Activated T-cell treated with anti-CD3 and anti-CD28 coated beads, Interleukin-2, amount 50 U/mL, for 24 hours (primary cell): ENCODE results near the gene SEC14L3.
A peak's percentile ranks its signal among the peaks of the same experiment; 100 is the strongest.

ENCODE experiments used
- DNase-seq: peaks from one replicate; pipeline ENCODE4 v3.0.0-alpha.2; 2020
- H3K27ac Mint-ChIP-seq: 2 replicates; pipeline ENCODE4 v1.8.0; 2020; ENCODE audit warnings: mild to moderate bottlenecking, mixed read lengths
- H3K27me3 Mint-ChIP-seq: 2 replicates; pipeline ENCODE4 v1.8.0; 2020; ENCODE audit warnings: mixed read lengths
- H3K36me3 Mint-ChIP-seq: 2 replicates; pipeline ENCODE4 v1.8.0; 2020; ENCODE audit warnings: low read depth, mixed read lengths
- H3K4me1 Mint-ChIP-seq: 2 replicates; pipeline ENCODE4 v1.8.0; 2020; ENCODE audit warnings: low read depth, mixed read lengths
- H3K4me3 Mint-ChIP-seq: 2 replicates; pipeline ENCODE4 v1.8.0; 2020; ENCODE audit warnings: mild to moderate bottlenecking, moderate library complexity, mixed read lengths
- H3K9me3 Mint-ChIP-seq: 2 replicates; pipeline ENCODE4 v1.8.0; 2020; ENCODE audit warnings: mixed read lengths

Gene SEC14L3

GRCh38 chr22:30497466-30498150 is 25.8 kb upstream of the SEC14L3 start:
- Mint-ChIP-seq H3K27ac (no peak overlapping the region), H3K27me3 (peaks cover 6% of the 10 kb centered on the region), H3K36me3 (no peaks in the 10 kb centered on the region), H3K4me3 (no peak overlapping the region), H3K9me3 (no peaks in the 10 kb centered on the region), H3K4me1 (no peaks in the 10 kb centered on the region)
- DNase-seq, result no peak

- DNase-seq, result no peak
- Mint-ChIP-seq H3K27me3 (peaks cover 9% of the 10 kb centered on the region), H3K4me1 (no peaks in the 10 kb centered on the region), H3K27ac (no peak overlapping the region), H3K9me3 (no peaks in the 10 kb centered on the region), H3K4me3 (no peak overlapping the region), H3K36me3 (no peaks in the 10 kb centered on the region)
Observed at GRCh38 chr22:30495041-30495784, 23.4 kb upstream of the SEC14L3 start.

GRCh38 chr22:30492144-30492543 is 20.3 kb upstream of the SEC14L3 start:
- DNase-seq, result no peak
- no peak overlapping the region for H3K4me3 Mint-ChIP-seq
- H3K4me1 Mint-ChIP-seq, result no peaks in the 10 kb centered on the region
- H3K27me3 Mint-ChIP-seq, result peaks cover 9% of the 10 kb centered on the region
- no peak overlapping the region for H3K27ac Mint-ChIP-seq
- H3K9me3 Mint-ChIP-seq, result no peaks in the 10 kb centered on the region
- no peaks in the 10 kb centered on the region for H3K36me3 Mint-ChIP-seq

GRCh38 chr22:30491381-30491780 is 19.6 kb upstream of the SEC14L3 start:
- Mint-ChIP-seq H3K27me3 (peaks cover 9% of the 10 kb centered on the region), H3K9me3 (no peaks in the 10 kb centered on the region), H3K27ac (no peak overlapping the region), H3K4me3 (no peak overlapping the region), H3K4me1 (no peaks in the 10 kb centered on the region), H3K36me3 (no peaks in the 10 kb centered on the region)
- no peak for DNase-seq

- no peaks in the 10 kb centered on the region for H3K4me1 Mint-ChIP-seq
- no peaks in the 10 kb centered on the region for H3K36me3 Mint-ChIP-seq
- H3K27me3 Mint-ChIP-seq, result peaks cover 9% of the 10 kb centered on the region
Observed at GRCh38 chr22:30490399-30490798, 18.6 kb upstream of the SEC14L3 start.

GRCh38 chr22:30488121-30488520 is 16.3 kb upstream of the SEC14L3 start:
- no peaks in the 10 kb centered on the region for H3K4me1 Mint-ChIP-seq
- peaks cover 9% of the 10 kb centered on the region for H3K27me3 Mint-ChIP-seq
- H3K27ac Mint-ChIP-seq, result no peak overlapping the region
- no peaks in the 10 kb centered on the region for H3K36me3 Mint-ChIP-seq
- no peak overlapping the region for H3K4me3 Mint-ChIP-seq
- H3K9me3 Mint-ChIP-seq, result no peaks in the 10 kb centered on the region
- DNase-seq, result no peak

More at GRCh38 chr22:30490399-30490798, 18.6 kb upstream of the SEC14L3 start:
- H3K9me3 Mint-ChIP-seq, result no peaks in the 10 kb centered on the region
- H3K27ac Mint-ChIP-seq, result no peak overlapping the region
- no peak overlapping the region for H3K4me3 Mint-ChIP-seq
- DNase-seq, result no peak

- no peak overlapping the region for H3K27ac Mint-ChIP-seq
- no peak overlapping the region for H3K4me3 Mint-ChIP-seq
- no peak for DNase-seq
Observed at GRCh38 chr22:30486661-30487115, 14.9 kb upstream of the SEC14L3 start.

GRCh38 chr22:30486118-30486517 is 14.3 kb upstream of the SEC14L3 start:
- no peak for DNase-seq
- Mint-ChIP-seq H3K27ac (no peak overlapping the region), H3K4me3 (no peak overlapping the region)

More at GRCh38 chr22:30486661-30487115, 14.9 kb upstream of the SEC14L3 start:
- Mint-ChIP-seq H3K4me1 (no peaks in the 10 kb centered on the region), H3K9me3 (no peaks in the 10 kb centered on the region), H3K36me3 (no peaks in the 10 kb centered on the region), H3K27me3 (peaks cover 4% of the 10 kb centered on the region)

GRCh38 chr22:30485362-30485988 is 13.7 kb upstream of the SEC14L3 start:
- H3K9me3 Mint-ChIP-seq, result no peaks in the 10 kb centered on the region

More at GRCh38 chr22:30486118-30486517, 14.3 kb upstream of the SEC14L3 start:
- no peaks in the 10 kb centered on the region for H3K36me3 Mint-ChIP-seq
- no peaks in the 10 kb centered on the region for H3K4me1 Mint-ChIP-seq
- H3K27me3 Mint-ChIP-seq, result peaks cover 4% of the 10 kb centered on the region
- no peaks in the 10 kb centered on the region for H3K9me3 Mint-ChIP-seq

GRCh38 chr22:30483169-30483568 is 11.4 kb upstream of the SEC14L3 start:
- H3K27ac Mint-ChIP-seq, result no peak overlapping the region
- no peaks in the 10 kb centered on the region for H3K4me1 Mint-ChIP-seq
- no peaks in the 10 kb centered on the region for H3K27me3 Mint-ChIP-seq
- no peak for DNase-seq
- no peak overlapping the region for H3K4me3 Mint-ChIP-seq
- no peaks in the 10 kb centered on the region for H3K9me3 Mint-ChIP-seq
- H3K36me3 Mint-ChIP-seq, result no peaks in the 10 kb centered on the region

More at GRCh38 chr22:30485362-30485988, 13.7 kb upstream of the SEC14L3 start:
- Mint-ChIP-seq H3K27ac (no peak overlapping the region), H3K36me3 (no peaks in the 10 kb centered on the region), H3K4me3 (no peak overlapping the region), H3K27me3 (no peaks in the 10 kb centered on the region), H3K4me1 (no peaks in the 10 kb centered on the region)
- peak; percentile 85 for DNase-seq

GRCh38 chr22:30481711-30482110 is 9.9 kb upstream of the SEC14L3 start:
- Mint-ChIP-seq H3K4me3 (no peak overlapping the region), H3K4me1 (no peaks in the 10 kb centered on the region), H3K36me3 (no peaks in the 10 kb centered on the region), H3K27me3 (no peaks in the 10 kb centered on the region), H3K27ac (no peak overlapping the region), H3K9me3 (no peaks in the 10 kb centered on the region)
- no peak for DNase-seq

- H3K27me3 Mint-ChIP-seq, result no peaks in the 10 kb centered on the region
- peaks cover 2% of the 10 kb centered on the region for H3K4me1 Mint-ChIP-seq
- no peak for DNase-seq
- H3K4me3 Mint-ChIP-seq, result no peak overlapping the region
- no peaks in the 10 kb centered on the region for H3K9me3 Mint-ChIP-seq
- H3K27ac Mint-ChIP-seq, result no peak overlapping the region
- H3K36me3 Mint-ChIP-seq, result no peaks in the 10 kb centered on the region
Observed at GRCh38 chr22:30479981-30480380, 8.2 kb upstream of the SEC14L3 start.

- Mint-ChIP-seq H3K4me1 (peaks cover 6% of the 10 kb centered on the region), H3K27ac (no peak overlapping the region), H3K27me3 (peaks cover 25% of the 10 kb centered on the region)
Observed at GRCh38 chr22:30474683-30475424, 3.0 kb upstream of the SEC14L3 start.

GRCh38 chr22:30474121-30474520 is 2.3 kb upstream of the SEC14L3 start:
- H3K27me3 Mint-ChIP-seq, result peaks cover 27% of the 10 kb centered on the region
- DNase-seq, result no peak
- H3K27ac Mint-ChIP-seq, result no peak overlapping the region
- no peaks in the 10 kb centered on the region for H3K9me3 Mint-ChIP-seq
- no peak overlapping the region for H3K4me3 Mint-ChIP-seq
- H3K36me3 Mint-ChIP-seq, result no peaks in the 10 kb centered on the region
- peaks cover 6% of the 10 kb centered on the region for H3K4me1 Mint-ChIP-seq

More at GRCh38 chr22:30474683-30475424, 3.0 kb upstream of the SEC14L3 start:
- no peak for DNase-seq
- no peaks in the 10 kb centered on the region for H3K36me3 Mint-ChIP-seq
- H3K9me3 Mint-ChIP-seq, result no peaks in the 10 kb centered on the region
- no peak overlapping the region for H3K4me3 Mint-ChIP-seq
